Activated gamma-delta T cell treated with anti-CD3 and anti-CD28 coated beads, Interleukin-2, amount 50 U/mL, for 16 hours (primary cell): ENCODE results near the gene COA1.
"Not testable (repeated sequence)": the region's sequence is repeated elsewhere in the genome, so short reads cannot be mapped to it uniquely, and the experiment has no call there.

Experiments used
- DNase-seq: peaks from one replicate; pipeline ENCODE4 v3.0.0-alpha.2; 2020; ENCODE audit warnings: low read depth

COA1 gene

GRCh38 chr7:43650457-43651052, 78.8 kb downstream of the COA1 start:
- no peak for DNase-seq

DNA sequence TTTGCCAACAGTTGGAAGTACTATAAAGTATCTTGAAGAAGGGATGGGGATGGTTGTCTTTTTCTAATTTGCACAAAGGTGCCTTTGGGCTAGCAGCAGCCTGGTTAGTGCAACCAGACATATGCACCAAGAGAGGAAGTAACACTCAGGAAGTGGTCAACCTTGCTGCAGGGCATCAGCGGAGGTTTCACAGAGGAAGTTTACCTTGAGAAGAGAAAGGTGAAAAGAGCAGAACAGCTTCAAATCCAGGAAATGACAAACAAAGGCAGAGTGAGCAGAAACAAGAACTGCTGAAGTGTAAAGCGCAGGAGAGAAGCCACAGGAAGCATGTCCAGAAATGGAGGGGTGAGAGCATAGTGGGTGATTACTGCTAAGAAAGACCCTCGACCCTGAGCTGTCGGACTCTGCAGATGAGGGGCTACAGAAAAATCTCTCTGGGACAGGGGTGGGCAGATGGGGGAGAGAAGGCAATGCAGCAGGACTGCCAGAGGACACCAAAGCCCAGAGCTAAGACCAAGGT, 79.5 kb downstream of the COA1 start:
- DNase-seq: peak; percentile 59

GRCh38 chr7:43648473-43649406, 80.6 kb downstream of the COA1 start:
- DNase-seq: peak; percentile 51

DNA sequence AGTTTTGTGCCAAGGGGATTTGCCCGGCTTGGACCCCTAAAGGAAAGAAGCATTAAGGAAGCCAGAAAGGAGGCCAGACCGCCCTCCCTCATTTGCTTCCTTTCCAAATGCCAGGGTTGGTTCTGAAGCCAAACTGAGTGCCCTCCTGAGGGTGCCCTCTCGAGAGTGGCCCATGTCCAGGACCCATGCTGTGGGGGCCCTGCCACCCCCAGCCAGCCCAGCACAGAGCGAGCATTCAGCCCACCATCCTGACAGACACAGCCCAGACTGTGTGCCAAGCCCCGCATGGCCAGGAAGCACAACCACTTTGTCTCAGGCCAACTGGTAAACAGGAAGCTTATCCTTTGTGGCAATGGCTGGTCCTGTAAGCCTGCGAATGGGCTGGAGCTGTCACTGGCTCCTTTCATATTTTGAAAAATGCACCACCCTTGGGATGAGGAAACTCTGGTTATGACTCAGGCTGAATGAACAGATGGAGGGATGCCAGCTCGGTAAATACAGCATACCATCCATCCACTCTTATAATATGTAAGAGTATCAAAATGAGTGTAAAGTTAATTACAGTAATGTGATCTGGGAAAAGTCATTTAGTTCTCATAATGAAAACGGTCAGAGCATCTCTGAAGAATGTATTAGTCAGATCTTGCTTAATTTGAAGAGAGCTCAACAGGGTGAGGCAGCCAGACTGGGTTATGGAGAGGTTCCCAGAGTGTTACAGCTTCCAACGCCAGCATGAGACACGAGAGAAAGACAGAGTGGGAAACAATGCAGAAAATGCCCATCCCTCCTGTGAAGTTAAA, 81.5 kb downstream of the COA1 start:
- no peak for DNase-seq

DNA sequence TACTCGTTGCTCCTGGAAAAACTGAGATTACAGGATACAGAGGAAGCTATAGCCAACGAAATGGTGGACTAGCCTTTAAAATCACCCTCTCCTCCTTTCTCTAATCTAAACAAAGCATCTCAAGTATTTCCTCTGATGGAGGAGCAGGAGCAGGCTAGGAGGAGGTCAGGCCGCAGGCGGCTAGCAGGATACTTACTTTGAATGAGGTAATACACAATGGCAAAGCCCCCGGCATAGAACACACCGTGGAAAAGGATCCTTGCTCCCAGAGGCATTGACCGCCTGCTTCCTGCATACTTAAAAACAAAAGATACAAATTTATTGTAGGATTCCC, 82.0 kb downstream of the COA1 start:
- no peak for DNase-seq

DNA sequence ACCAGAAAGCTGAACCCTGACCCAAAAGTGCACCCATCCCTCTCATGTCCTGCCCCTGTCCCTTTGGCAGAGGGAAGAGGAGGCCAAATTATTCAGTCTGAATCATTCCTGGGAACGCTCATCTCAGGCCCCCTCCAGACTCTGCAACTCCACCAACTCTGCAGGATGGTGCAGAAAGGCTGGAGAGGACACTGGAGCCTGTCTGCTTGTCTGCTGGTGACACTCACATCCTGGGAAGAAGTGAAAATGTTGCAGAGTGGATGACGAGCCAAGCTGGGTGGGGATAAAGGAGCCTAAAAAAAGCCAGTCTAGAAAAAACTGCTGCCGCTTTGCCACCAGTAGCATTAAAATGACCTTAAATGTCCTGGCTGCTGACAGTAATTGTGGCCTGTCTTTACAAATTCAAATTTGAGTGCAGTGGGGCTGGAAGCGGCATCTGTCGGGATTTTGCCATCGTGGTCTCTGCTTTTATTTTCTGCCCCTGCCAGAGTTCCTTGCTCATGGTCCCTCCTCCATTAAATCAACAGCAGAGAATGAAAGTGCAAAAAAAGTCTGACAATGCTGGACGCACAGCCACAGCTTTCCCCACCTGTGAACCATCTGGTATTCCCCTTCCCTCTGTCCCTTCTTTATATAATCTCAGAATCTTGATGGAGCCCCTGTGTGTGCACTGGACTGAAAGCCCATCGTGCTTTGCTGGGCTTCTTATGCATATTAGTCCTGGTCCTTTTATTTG, 82.6 kb downstream of the COA1 start:
- DNase-seq: no peak

GRCh38 chr7:43645699-43646226, 83.6 kb downstream of the COA1 start:
- no peak for DNase-seq

DNA sequence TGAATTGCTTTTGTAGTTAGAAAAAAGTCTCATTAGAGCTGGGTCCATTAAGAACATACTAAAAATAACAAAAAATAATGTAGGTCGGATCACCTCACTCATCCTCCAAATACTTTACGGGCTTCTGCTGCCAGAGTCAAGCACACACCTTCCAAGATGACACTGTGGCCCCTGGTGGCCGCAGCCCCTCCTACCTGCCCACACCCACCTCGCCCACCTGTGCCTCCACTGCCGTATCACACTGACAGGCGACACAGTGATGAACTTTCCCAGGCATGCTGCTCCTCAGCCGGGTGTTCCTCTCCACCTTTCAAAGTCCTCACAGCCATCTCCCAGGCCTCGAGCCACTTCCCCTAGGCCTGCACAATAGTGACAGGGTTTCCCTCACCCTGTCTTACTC, 85.5 kb downstream of the COA1 start:
- no peak for DNase-seq

GRCh38 chr7:43642897-43643630, 86.3 kb downstream of the COA1 start:
- no peak for DNase-seq

DNA sequence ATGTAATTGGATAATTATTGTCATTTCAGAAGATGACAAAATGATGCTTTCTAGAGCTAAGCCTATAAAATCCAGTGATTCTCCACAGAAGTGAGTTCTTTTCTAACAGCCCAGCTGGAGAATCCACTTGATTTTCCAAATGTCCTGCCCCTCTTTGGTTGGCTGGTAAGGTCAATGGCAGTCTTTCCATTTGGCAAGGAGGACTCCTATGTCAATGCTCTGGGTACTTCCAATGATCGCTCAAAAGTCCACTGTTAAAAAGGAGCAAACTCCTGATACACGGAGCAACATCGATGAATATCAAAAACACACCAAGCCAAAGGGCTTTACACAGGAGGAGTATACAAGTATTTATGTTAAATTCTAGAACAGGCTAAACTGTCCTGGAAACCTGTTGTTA, 88.6 kb downstream of the COA1 start:
- DNase-seq: no peak

DNA sequence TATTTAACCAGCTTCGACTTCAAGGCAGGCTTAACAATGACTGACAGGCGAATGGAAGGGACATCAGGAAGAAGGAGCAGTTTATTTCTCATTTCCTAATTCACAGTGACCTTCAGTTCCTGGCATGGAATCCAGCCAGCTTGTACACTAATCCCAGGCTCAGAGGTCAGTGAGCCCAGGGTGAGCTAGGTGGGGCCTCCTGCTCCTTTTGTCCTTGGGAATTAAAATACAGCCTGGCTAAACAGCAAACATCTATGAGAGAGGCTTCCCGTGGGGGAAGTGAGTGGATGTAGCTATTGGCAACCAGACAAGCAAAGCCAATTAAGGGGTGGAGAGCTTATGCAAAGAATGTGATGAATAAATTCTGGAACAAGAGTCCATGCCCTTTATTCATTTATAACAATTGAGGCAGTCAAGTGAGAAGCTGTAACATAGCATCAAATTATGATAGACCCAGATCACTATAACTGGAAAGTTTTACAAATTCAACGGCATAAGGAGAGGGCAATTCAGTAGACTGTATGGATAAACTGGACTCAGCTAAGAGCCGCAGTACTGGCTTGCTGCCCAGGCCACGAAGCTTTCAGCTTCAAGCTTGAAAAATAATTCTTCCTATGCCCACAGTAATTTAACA, 89.3 kb downstream of the COA1 start:
- DNase-seq: no peak

GRCh38 chr7:43637114-43637806, 92.1 kb downstream of the COA1 start:
- DNase-seq: no peak

- no peak for DNase-seq
Measured at GRCh38 chr7:43636093-43636492, 93.2 kb downstream of the COA1 start.

- no peak for DNase-seq
Measured at GRCh38 chr7:43634384-43634783, 94.9 kb downstream of the COA1 start.

- no peak for DNase-seq
Measured at GRCh38 chr7:43632746-43633145, 96.6 kb downstream of the COA1 start.

DNA sequence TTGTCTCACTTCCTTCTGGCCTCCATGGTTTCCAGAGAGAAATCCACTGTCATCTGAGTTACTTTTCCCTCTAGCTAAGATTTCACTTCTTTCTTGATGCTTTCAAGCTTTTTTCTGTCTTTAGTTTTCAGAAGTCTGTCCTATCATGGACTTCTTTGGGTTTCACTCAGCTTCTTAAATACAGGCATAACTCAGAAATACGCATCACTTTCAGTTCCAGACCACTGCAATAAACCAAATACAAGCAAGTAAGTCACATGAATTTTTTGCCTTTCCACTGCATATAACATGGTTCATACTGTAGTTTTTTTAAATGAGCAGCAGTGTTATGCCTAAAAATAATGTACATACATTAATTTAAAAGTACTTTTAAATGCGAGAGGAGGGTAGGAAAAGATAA, 97.8 kb downstream of the COA1 start:
- DNase-seq: no peak

DNA sequence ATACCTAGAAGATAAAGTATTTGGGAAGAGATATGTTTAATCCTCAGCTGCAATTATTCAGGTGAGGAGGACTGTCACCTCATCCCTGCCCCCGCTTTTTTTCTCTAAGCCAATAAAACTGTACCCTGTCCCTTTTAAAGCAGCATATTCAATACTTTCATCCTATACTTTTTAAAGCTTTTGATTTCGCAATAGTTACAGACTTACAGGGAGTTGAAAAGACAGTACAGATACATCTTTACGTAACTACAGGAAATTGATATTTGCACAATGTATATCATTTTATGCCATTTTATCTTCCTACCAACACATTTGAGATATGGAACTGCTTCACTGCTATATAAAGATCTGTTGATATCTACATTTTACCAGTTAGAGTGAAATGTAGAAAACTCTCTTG, 98.8 kb downstream of the COA1 start:
- DNase-seq: no peak

DNA sequence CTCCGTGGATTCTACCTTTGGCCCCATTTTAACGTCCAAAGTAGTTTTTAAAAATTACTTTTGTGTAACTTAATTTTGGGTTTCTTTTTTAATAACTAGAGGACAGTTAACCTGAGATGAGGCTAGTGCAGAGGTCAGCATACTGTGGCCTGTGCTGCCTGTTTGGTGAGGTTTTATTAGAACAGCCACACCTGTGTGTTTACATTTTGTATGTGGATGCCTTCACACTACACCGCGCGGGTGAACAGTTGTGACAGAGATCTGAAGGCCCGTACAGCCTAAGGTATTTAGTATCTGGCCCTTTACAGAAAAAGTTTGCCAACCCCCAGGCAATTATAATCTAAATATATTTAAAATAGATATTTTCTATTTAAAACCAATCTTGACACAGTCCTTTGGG, 99.5 kb downstream of the COA1 start:
- DNase-seq: no peak

GRCh38 chr7:43628431-43628830, 100.9 kb downstream of the COA1 start:
- DNase-seq: no peak

DNA sequence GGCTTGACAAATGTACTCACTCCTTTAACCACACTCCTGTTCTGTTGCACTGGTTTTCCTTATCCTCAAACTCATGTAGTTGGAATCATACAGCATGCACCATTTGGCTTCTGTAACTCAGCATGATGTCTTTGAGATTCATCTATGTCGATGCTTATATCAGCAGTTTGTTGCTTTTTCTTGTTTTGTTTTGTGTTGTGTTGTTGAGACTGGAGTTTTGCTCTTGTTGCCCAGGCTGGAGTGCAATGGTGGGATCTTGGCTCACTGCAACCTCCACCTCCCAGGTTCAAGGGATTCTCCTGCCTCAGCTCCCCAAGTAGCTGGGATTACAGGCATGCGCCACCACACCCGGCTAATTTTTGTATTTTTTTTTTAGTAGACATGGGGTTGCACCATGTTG, 101.5 kb downstream of the COA1 start:
- not testable (repeated sequence) for DNase-seq
